ENCODE data around the gene WFDC2.

The WFDC2 gene

GRCh38 chr20:45469336-45470261, at the start of gene WFDC2:
Gene WFDC2, plus strand, starts transcription at chr20:45469753. Its CDS starts 29 bp downstream, at chr20:45469782.
- H3K79me2 ChIP-seq (ENCODE audit: control insufficient read depth, low read length), result no peaks in the 10 kb centered on the region
- H3K27ac ChIP-seq (ENCODE audit: low read depth, low read length), result no peak within 1 kb of the TSS
- H3K36me3 ChIP-seq (ENCODE audit: control insufficient read depth, low read length), result no peaks in the 10 kb centered on the region
- TF ChIP-seq CTCF (IDR thresholded peaks at IDR 0.05; ENCODE audit: low read depth, low read length, poor library complexity, severe bottlenecking) (no peak), EZH2phosphoT487 (IDR thresholded peaks at IDR 0.05; ENCODE audit: borderline replicate concordance, low read length) (no peak; the same call in 1 of the 2 replicates)
- no peaks in the 10 kb centered on the region for H3K9me2 ChIP-seq (replicated peaks; ENCODE audit: control insufficient read depth, low read length)
- H3F3A ChIP-seq (ENCODE audit: control insufficient read depth, insufficient read depth), result no peaks in the 10 kb centered on the region
- H3K4me1 ChIP-seq (ENCODE audit: control insufficient read depth, low read length), result peaks cover 12% of the 10 kb centered on the region
- no peaks in the 10 kb centered on the region for H4K20me1 ChIP-seq (ENCODE audit: control insufficient read depth, insufficient read depth, low read depth, low read length)
- H3K27me3 ChIP-seq (ENCODE audit: control insufficient read depth, low read length), result peaks cover 56% of the 10 kb centered on the region
- peak within 1 kb of the TSS; percentile 52; the same call in 1 of the 2 replicates for H3K4me3 ChIP-seq (ENCODE audit: low read length)
- peak within 1 kb of the TSS; percentile 63 for H3K4me2 ChIP-seq (ENCODE audit: low read length)
- no peaks in the 10 kb centered on the region for H3K9me3 ChIP-seq (ENCODE audit: control insufficient read depth, insufficient read depth, low read length)

GRCh38 chr20:45420125-45420524, 49.4 kb upstream of the WFDC2 start:
- Histone ChIP-seq H4K20me1 (ENCODE audit: control insufficient read depth, insufficient read depth, low read depth, low read length) (no peaks in the 10 kb centered on the region), H3K4me3 (ENCODE audit: low read length) (no peak overlapping the region), H3K27ac (ENCODE audit: low read depth, low read length) (no peak overlapping the region), H3K27me3 (ENCODE audit: control insufficient read depth, low read length) (no peaks in the 10 kb centered on the region), H3K4me2 (ENCODE audit: low read length) (no peak overlapping the region), H3K9me2 (replicated peaks; ENCODE audit: control insufficient read depth, low read length) (no peaks in the 10 kb centered on the region), H3K79me2 (ENCODE audit: control insufficient read depth, low read length) (peaks cover 42% of the 10 kb centered on the region), H3K4me1 (ENCODE audit: control insufficient read depth, low read length) (peaks cover 33% of the 10 kb centered on the region), H3F3A (ENCODE audit: control insufficient read depth, insufficient read depth) (no peaks in the 10 kb centered on the region), H3K9me3 (ENCODE audit: control insufficient read depth, insufficient read depth, low read length) (no peaks in the 10 kb centered on the region), H3K36me3 (ENCODE audit: control insufficient read depth, low read length) (peaks cover 69% of the 10 kb centered on the region)
- no peak for TF ChIP-seq EZH2phosphoT487 (IDR thresholded peaks at IDR 0.05; ENCODE audit: borderline replicate concordance, low read length)
- TF ChIP-seq CTCF (IDR thresholded peaks at IDR 0.05; ENCODE audit: low read depth, low read length, poor library complexity, severe bottlenecking), result no peak

GRCh38 chr20:45423700-45424099, 45.9 kb upstream of the WFDC2 start:
- Histone ChIP-seq H3K36me3 (ENCODE audit: control insufficient read depth, low read length) (peaks cover 71% of the 10 kb centered on the region), H3K4me3 (ENCODE audit: low read length) (no peak overlapping the region)
- no peak for TF ChIP-seq CTCF (IDR thresholded peaks at IDR 0.05; ENCODE audit: low read depth, low read length, poor library complexity, severe bottlenecking)
- no peak for TF ChIP-seq EZH2phosphoT487 (IDR thresholded peaks at IDR 0.05; ENCODE audit: borderline replicate concordance, low read length)

More at GRCh38 chr20:45423700-45424099, 45.9 kb upstream of the WFDC2 start:
- Histone ChIP-seq H3K79me2 (ENCODE audit: control insufficient read depth, low read length) (peaks cover 6% of the 10 kb centered on the region), H3F3A (ENCODE audit: control insufficient read depth, insufficient read depth) (no peaks in the 10 kb centered on the region), H3K9me2 (replicated peaks; ENCODE audit: control insufficient read depth, low read length) (no peaks in the 10 kb centered on the region), H4K20me1 (ENCODE audit: control insufficient read depth, insufficient read depth, low read depth, low read length) (no peaks in the 10 kb centered on the region), H3K4me1 (ENCODE audit: control insufficient read depth, low read length) (peaks cover 8% of the 10 kb centered on the region), H3K27me3 (ENCODE audit: control insufficient read depth, low read length) (no peaks in the 10 kb centered on the region), H3K27ac (ENCODE audit: low read depth, low read length) (no peak overlapping the region), H3K9me3 (ENCODE audit: control insufficient read depth, insufficient read depth, low read length) (no peaks in the 10 kb centered on the region), H3K4me2 (ENCODE audit: low read length) (no peak overlapping the region)
